Measurements from ENCODE around the gene WNT10A. TPM values are rescaled to one million over a fixed set of nuclear protein-coding genes. Genes with fewer than 3 reads are reported as not detected.

The WNT10A gene
- total RNA-seq, 3 donors from 2014 or later, result 0.88 to 2.9 TPM; not detected in 1

GRCh38 chr2:218895759-218896500 lies 15.3 kb downstream of the WNT10A start:
- no peak for DNase-seq (ENCODE audit: low spot score in 2 of 2)
- TF ChIP-seq, protein P1, sequence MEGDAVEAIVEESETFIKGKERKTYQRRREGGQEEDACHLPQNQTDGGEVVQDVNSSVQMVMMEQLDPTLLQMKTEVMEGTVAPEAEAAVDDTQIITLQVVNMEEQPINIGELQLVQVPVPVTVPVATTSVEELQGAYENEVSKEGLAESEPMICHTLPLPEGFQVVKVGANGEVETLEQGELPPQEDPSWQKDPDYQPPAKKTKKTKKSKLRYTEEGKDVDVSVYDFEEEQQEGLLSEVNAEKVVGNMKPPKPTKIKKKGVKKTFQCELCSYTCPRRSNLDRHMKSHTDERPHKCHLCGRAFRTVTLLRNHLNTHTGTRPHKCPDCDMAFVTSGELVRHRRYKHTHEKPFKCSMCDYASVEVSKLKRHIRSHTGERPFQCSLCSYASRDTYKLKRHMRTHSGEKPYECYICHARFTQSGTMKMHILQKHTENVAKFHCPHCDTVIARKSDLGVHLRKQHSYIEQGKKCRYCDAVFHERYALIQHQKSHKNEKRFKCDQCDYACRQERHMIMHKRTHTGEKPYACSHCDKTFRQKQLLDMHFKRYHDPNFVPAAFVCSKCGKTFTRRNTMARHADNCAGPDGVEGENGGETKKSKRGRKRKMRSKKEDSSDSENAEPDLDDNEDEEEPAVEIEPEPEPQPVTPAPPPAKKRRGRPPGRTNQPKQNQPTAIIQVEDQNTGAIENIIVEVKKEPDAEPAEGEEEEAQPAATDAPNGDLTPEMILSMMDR (IDR thresholded peaks at IDR 0.05), result no peak
- no peak for TF ChIP-seq POLR2AphosphoS5 (IDR thresholded peaks at IDR 0.05)
- TF ChIP-seq POLR2A (IDR thresholded peaks at IDR 0.05), result no peak
- Histone ChIP-seq H3K9me3 (no peaks in the 10 kb centered on the region), H3K4me3 (no peak overlapping the region), H3K36me3 (no peaks in the 10 kb centered on the region), H3K27ac (no peak overlapping the region), H3K4me1 (peaks cover 0 to 11% of the 10 kb centered on the region in 2 donors), H3K27me3 (peaks cover 4 to 66% of the 10 kb centered on the region in 2 donors)
- intact Hi-C loops (cut with DNase I; ENCODE audit: low total_unique reads), result no loop called here

GRCh38 chr2:218896501-218897393 lies 16.1 kb downstream of the WNT10A start:
- no peak for DNase-seq (ENCODE audit: low spot score in 2 of 2)
- Histone ChIP-seq H3K4me3 (peak overlapping the region in 2 of 3 donors; percentile 22 to 56), H3K27me3 (peaks cover 4 to 66% of the 10 kb centered on the region in 2 donors), H3K9me3 (no peaks in the 10 kb centered on the region), H3K4me1 (peaks cover 0 to 11% of the 10 kb centered on the region in 2 donors), H3K27ac (no peak overlapping the region), H3K36me3 (no peaks in the 10 kb centered on the region)
- intact Hi-C loops (cut with DNase I; ENCODE audit: low total_unique reads), result no loop called here
- TF ChIP-seq, protein P1 (IDR thresholded peaks at IDR 0.05), result no peak

DNA sequence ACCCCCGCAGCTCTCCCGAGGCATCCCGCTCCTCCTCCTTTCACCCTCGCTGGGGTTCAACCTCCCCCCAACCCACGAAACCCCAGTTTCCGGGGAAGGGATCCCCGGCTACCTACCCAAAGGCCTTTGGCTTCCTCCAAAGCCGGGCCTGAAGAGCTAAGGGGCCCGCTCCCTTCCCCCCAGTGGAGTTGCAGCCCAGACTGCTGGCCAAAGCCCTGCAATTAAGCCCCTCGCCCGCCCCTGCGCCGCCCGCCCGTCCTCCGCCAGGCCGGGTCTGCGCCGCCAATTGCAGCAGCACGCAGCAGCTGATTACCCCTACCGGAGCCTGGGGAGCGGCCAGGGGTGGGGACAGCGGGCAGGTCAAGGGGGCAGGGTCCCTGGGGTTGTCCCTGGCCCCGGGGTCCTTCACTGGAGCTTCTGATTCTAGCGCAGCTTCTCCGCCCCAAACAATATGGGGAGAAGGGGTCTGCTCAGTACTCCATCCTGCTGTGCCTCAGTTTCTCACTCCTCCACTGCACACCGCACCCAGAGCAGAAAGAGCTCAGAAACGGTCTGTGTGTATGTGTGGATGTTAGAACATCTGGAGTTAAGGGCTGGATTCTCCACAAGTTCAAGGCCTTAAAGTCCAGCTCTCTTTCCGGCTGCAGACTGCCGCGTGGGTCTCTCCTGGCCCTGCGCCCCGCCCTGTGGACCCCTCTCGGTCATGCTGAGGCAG lies 16.9 kb downstream of the WNT10A start:
- DNase-seq (ENCODE audit: low spot score in 2 of 2), result no peak
- Histone ChIP-seq H3K27ac (no peak overlapping the region), H3K4me3 (peak overlapping the region in 2 of 3 donors; percentile 22 to 56), H3K27me3 (peaks cover 4 to 66% of the 10 kb centered on the region in 2 donors), H3K36me3 (no peaks in the 10 kb centered on the region), H3K4me1 (peaks cover 0 to 11% of the 10 kb centered on the region in 2 donors), H3K9me3 (no peaks in the 10 kb centered on the region)
- intact Hi-C loops (cut with DNase I; ENCODE audit: low total_unique reads), result no loop called here
- TF ChIP-seq POLR2AphosphoS5 (IDR thresholded peaks at IDR 0.05) (no peak), POLR2A (IDR thresholded peaks at IDR 0.05) (no peak)
- TF ChIP-seq, protein P1 (IDR thresholded peaks at IDR 0.05), result no peak

DNA sequence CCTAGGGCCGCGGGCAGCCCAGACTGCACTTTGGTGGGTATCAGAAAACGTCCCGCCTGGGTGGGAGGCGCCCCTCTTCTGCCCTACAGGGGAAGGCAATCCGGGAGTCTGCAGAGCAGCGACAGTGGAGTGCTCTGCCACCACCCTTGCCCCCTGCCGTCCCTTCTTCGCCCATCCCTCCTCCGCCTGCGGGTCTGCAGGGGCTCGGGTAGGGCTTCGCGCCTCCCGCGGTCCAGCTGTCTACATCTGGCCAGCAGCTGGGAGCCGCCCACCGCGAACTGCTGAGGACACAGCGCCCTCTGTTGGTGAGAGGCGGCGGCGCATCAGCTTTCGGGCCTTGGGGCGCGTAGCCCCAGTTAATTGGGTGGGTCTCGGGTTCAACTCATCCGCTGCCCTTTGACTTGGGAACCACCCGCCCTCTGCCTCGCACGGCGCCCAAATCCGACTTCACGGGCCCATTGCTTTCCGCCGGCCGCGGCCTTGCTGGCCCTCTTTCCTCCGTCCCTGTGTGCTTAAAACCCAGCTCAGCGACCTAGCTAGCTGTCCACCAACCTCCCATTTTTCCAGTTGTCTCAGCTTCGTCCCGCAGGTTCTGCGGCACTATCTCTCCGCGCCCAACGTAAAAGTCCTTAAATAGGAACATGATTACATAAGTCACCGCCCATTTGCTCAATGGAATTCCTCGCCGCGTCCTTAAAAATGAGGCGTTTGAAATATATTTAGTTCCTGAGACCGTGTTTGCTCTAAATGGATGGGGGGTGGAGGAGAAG lies 17.6 kb downstream of the WNT10A start:
- no peaks in the 10 kb centered on the region for H3K9me3 ChIP-seq
- H3K4me3 ChIP-seq, result peak overlapping the region in 1 of 3 donors; percentile 38
- H3K4me1 ChIP-seq, result peaks cover 0 to 11% of the 10 kb centered on the region in 2 donors
- intact Hi-C loops (cut with DNase I; ENCODE audit: low total_unique reads), result no loop called here
- no peak overlapping the region for H3K27ac ChIP-seq
- TF ChIP-seq POLR2AphosphoS5 (IDR thresholded peaks at IDR 0.05), result no peak
- TF ChIP-seq, protein P1 (IDR thresholded peaks at IDR 0.05), result peak; percentile 89 to 94 (median 91)
- no peak for TF ChIP-seq POLR2A (IDR thresholded peaks at IDR 0.05)
- peaks cover 4 to 65% of the 10 kb centered on the region in 2 donors for H3K27me3 ChIP-seq
- no peaks in the 10 kb centered on the region for H3K36me3 ChIP-seq
- DNase-seq (ENCODE audit: low spot score in 2 of 2), result no peak
